GM06990 (cell line): ENCODE results near the gene GRK5.

Experiments
- DNase-seq: peaks from one replicate; pipeline ENCODE4 v3.0.0-alpha.2; 2011; ENCODE audit not compliant: insufficient read length; ENCODE audit errors: extremely low read depth
- H3K27me3 ChIP-seq: replicated peaks from 2 replicates; pipeline ENCODE4 v1.6.0; 2011; ENCODE audit warnings: low read length; ENCODE audit not compliant: control insufficient read depth, insufficient read depth
- H3K36me3 ChIP-seq: 2 replicates; pipeline ENCODE4 v1.5.1; 2011; ENCODE audit warnings: low read length; ENCODE audit not compliant: control insufficient read depth, insufficient read depth
- H3K4me3 ChIP-seq: replicated peaks from 2 replicates; pipeline ENCODE4 v1.5.1; 2011; ENCODE audit warnings: low read depth, mild to moderate bottlenecking, control low read depth, low read length
- TF ChIP-seq, protein P1 (sequence below): IDR thresholded peaks from 2 replicates; pipeline ENCODE4 v1.5.1; 2011; ENCODE audit warnings: low read length, control low read depth, mild to moderate bottlenecking, inconsistent platforms; ENCODE audit not compliant: insufficient read depth, poor library complexity, severe bottlenecking

Gene GRK5

DNA sequence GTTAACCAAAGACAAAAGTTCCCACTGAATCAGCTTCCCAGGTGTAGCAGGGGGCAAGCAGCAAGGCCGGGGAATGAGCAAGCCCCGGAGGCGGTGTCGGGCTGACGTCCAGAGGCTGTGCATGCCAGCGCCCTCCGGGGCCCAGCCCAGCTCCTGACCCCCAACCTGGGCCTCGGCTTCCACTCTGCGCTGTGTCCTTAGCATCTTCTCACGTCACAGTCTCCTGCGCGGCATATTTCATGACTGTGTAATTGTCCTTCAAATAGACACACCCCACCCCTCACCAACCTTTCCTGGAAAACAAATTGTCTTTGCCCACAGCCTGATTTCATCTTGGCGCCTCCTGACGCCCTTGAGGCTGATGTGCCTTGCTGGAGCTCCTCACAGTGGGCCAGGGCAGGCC lies 201.6 kb downstream of the GRK5 start:
- TF ChIP-seq, protein P1, sequence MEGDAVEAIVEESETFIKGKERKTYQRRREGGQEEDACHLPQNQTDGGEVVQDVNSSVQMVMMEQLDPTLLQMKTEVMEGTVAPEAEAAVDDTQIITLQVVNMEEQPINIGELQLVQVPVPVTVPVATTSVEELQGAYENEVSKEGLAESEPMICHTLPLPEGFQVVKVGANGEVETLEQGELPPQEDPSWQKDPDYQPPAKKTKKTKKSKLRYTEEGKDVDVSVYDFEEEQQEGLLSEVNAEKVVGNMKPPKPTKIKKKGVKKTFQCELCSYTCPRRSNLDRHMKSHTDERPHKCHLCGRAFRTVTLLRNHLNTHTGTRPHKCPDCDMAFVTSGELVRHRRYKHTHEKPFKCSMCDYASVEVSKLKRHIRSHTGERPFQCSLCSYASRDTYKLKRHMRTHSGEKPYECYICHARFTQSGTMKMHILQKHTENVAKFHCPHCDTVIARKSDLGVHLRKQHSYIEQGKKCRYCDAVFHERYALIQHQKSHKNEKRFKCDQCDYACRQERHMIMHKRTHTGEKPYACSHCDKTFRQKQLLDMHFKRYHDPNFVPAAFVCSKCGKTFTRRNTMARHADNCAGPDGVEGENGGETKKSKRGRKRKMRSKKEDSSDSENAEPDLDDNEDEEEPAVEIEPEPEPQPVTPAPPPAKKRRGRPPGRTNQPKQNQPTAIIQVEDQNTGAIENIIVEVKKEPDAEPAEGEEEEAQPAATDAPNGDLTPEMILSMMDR: no peak
- H3K4me3 ChIP-seq: no peak overlapping the region
- H3K36me3 ChIP-seq: peaks cover 7% of the 10 kb centered on the region
- DNase-seq: no peak
- H3K27me3 ChIP-seq: no peaks in the 10 kb centered on the region

DNA sequence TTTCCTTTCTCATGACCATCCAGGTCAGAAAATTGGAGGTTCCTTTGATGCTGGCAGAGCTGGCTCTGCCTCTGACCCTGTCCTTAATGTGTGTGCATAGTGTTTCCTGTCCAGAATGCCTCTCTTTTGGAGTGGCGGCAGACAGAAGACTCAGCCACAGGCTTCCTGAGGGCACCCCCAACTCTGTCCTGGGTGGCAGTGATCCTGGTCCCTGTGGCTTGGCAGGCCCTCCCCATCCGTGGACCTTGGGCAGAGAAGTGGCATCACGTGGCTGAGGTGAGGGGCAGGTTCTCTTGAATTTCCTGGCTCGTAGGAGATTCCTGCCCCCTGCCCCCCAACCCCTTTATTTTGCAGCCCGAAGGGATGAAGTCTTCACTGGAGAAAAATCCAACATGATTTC lies 202.0 kb downstream of the GRK5 start:
- H3K27me3 ChIP-seq: no peaks in the 10 kb centered on the region
- DNase-seq: no peak

DNA sequence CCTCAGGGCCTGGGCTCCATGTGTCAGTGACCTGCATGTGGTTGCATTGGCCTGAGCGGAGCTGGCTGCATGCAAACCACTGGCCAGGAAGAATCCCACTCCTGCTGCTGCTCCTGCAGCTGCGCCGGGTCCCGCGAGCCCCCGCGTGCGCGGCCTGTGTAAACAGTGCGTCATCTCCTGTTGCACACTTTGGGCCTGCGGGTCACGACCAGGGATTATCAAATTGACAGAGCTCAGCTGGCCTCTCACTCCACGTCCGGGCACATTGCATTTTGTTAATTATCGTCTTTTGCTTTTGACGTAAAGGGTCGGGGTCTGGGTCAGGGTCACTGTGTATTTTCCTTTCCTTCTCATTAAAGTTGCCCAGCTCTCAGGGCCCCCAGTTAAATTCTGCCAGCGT lies 202.5 kb downstream of the GRK5 start:
- DNase-seq: no peak
- no peak overlapping the region for H3K4me3 ChIP-seq

More for the DNA sequence above, 202.0 kb downstream of the GRK5 start:
- TF ChIP-seq, protein P1: no peak
- peaks cover 7% of the 10 kb centered on the region for H3K36me3 ChIP-seq
- no peak overlapping the region for H3K4me3 ChIP-seq

DNA sequence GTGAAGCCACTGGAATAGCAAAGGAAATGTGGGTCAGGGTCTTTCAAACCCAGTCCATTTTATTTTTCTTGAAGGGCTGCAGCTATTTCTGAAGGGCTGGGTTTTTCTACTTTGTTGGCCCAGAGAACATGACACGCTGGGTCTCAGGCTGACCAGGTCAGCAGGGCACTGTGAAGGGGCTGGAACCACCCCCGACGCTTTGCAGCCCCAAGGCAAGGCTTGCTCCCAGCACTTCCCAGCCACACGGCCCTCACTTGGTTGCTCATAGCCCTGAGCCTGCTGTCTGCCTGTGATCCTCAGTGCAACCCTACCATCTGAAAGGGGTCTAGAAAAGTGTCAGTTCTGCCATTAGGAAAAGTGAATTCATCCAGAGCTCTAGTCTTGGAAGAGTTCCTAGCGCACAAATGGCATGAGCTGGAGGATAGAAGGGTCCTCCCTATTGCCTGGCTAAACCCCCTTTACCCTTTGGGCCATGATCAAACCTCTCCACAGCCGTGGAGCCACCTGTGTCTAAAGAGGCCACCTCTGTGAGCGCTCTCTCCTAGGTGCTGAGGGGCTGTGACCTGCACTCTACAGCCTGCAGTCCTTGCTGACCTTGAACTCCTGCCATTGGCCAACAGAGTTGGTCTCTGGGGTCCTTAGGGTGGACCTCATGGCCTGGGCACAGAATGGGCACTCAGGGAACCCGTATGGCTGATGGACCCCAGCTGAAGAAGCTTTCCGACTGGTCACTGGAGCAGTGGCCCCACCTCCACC lies 203.2 kb downstream of the GRK5 start:
- H3K27me3 ChIP-seq: no peaks in the 10 kb centered on the region
- no peak overlapping the region for H3K4me3 ChIP-seq
- peaks cover 7% of the 10 kb centered on the region for H3K36me3 ChIP-seq
- DNase-seq: no peak
- TF ChIP-seq, protein P1: no peak

More for the DNA sequence above, 202.5 kb downstream of the GRK5 start:
- TF ChIP-seq, protein P1: no peak
- H3K27me3 ChIP-seq: no peaks in the 10 kb centered on the region
- peaks cover 7% of the 10 kb centered on the region for H3K36me3 ChIP-seq

DNA sequence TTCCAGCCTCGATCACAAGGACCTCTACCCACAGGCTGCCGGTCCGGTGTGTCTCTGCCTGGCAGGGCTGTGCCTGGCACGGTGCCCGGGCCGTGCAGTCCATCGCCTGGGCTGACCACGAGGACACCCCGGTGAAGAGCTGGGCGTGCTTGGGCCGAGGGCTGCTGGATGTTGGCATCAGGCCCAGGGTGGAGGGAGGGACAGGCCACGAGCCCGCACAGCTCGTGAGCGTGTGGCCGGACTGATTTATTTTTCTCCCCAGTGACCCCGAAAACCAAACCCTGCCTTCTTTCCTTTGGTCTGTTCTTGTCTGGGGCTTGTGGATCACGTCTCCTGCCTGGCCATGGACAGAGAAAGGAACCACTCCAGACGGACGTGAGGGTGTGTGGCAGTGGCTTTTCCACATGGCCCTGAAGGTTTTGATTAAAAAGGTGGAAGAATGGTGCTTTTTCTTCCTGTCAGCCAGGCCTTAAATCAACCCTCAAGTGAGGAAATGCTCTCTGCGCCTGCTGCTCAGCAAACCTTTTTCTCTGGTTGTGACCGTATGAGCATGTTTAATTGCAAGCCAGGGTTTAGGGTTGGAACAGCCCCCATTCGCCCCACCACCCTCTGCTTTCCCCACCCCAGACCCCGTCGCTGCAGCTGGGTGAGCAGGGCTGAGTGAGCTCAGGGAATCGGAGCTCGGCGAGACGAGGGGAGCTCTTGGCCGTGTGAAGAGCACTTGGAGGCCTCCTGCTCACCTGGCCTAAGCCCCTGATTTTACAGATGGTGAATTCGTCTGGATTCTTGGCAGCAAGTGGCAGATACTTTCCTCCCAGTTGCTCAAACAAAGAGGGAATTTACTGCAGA lies 205.1 kb downstream of the GRK5 start:
- no peak for DNase-seq

More for the DNA sequence above, 205.1 kb downstream of the GRK5 start:
- H3K4me3 ChIP-seq: no peak overlapping the region
- no peaks in the 10 kb centered on the region for H3K27me3 ChIP-seq
- TF ChIP-seq, protein P1: no peak
- H3K36me3 ChIP-seq: peaks cover 7% of the 10 kb centered on the region
